ENCODE results near the gene ADD1. TPM values are rescaled to one million over a fixed set of nuclear protein-coding genes. Genes with fewer than 3 reads are reported as not detected.

ADD1 gene
- total RNA-seq, 1 donor from 2014 or later: 131 TPM

DNA sequence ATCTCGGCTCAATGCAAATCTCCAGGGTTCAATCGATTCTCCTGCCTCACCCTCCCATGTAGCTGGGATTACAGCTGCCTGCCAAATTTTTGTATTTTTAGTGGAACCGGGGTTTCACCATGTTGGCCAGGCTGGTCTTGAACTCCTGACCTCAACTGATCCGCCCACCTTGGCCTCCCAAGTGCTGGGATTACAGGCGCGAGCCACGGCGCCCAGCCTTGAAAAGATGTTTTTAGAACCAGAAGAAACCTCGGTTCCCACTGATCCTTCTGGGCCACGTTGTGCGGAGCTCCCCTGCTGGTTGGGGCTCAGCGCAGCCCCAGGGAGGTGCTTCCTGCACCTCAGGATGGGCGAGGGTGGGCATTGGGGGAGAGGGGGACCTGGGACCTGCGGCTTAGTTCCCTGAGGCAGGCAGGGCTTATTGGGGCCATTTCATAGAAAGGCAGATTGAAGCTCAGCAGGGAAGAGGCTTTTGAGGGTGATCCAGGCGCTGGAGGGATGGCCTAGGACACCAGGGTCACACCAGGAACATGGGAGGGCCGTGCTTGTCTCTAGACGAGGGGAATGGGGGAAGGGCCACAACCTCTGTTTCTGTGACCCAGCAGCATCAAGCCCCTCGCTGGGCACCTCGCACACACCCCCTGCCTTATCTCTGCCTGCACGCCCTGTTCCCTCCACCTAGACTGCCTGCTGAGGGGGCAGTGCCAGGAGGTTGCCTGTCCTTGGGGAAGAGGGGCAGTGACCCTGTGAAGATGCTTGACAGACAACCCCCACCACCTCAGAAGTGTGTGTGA is 6.3 kb upstream of the ADD1 start:
- peak; percentile 16 for DNase-seq (ENCODE audit: low spot score)
- H3K4me3 Mint-ChIP-seq: no peak overlapping the region

DNA sequence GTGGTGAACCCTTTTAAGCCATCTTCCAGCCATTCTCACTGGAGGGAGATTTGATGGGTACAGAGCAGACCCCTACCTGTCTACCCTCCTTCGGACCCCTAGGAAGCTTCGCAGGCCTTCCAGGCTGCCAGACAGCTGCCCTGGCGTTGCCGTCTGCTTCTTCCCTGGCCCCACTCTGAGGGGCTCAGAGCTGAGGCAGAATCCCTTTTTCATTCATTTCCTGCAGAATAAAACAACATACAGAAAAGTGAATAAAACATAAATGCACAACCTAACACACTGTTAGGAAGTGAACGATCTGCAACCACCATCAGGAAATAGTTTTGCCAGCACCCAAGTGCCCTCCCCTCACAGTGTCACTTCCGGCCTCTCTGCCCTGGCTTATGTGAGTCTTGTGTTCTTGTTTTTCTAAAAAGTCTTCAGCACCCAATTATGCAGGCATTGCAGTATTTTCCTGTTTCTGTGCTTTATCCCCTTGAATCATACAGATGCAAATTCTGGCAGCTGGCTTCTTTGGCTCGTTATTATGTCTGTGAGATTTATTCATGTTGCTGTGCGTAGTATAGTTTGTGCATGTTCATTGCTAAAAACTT is 5.6 kb upstream of the ADD1 start:
- peaks cover 7% of the 10 kb centered on the region for H3K9me3 Mint-ChIP-seq
- peaks cover 12% of the 10 kb centered on the region for H3K4me1 ChIP-seq
- no peaks in the 10 kb centered on the region for H3K9me3 ChIP-seq (ENCODE audit: low read depth)
- H3K4me1 Mint-ChIP-seq: peaks cover 25% of the 10 kb centered on the region
- peak overlapping the region; percentile 50 for H3K27ac Mint-ChIP-seq
- peaks cover 3% of the 10 kb centered on the region for H3K36me3 ChIP-seq
- TF ChIP-seq, protein P1, sequence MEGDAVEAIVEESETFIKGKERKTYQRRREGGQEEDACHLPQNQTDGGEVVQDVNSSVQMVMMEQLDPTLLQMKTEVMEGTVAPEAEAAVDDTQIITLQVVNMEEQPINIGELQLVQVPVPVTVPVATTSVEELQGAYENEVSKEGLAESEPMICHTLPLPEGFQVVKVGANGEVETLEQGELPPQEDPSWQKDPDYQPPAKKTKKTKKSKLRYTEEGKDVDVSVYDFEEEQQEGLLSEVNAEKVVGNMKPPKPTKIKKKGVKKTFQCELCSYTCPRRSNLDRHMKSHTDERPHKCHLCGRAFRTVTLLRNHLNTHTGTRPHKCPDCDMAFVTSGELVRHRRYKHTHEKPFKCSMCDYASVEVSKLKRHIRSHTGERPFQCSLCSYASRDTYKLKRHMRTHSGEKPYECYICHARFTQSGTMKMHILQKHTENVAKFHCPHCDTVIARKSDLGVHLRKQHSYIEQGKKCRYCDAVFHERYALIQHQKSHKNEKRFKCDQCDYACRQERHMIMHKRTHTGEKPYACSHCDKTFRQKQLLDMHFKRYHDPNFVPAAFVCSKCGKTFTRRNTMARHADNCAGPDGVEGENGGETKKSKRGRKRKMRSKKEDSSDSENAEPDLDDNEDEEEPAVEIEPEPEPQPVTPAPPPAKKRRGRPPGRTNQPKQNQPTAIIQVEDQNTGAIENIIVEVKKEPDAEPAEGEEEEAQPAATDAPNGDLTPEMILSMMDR (IDR thresholded peaks at IDR 0.05): no peak
- no peak for TF ChIP-seq EZH2phosphoT487 (IDR thresholded peaks at IDR 0.05)
- TF ChIP-seq EZH2 (IDR thresholded peaks at IDR 0.05): no peak
- DNase-seq (ENCODE audit: low spot score): no peak
- peaks cover 5% of the 10 kb centered on the region for H3K36me3 Mint-ChIP-seq
- H3K27ac ChIP-seq: no peak overlapping the region
- H2AFZ ChIP-seq (replicated peaks): no peak overlapping the region
- H3K27me3 Mint-ChIP-seq (ENCODE audit: insufficient read depth, low read depth): no peaks in the 10 kb centered on the region
- peak overlapping the region; percentile 18 for H3K4me2 ChIP-seq
- H3K9ac ChIP-seq: no peak overlapping the region
- H3F3A ChIP-seq (ENCODE audit: low read depth): peaks cover 23% of the 10 kb centered on the region
- no peak overlapping the region for H3K4me3 Mint-ChIP-seq
- no peak overlapping the region for H3K4me3 ChIP-seq
- no peaks in the 10 kb centered on the region for H3K27me3 ChIP-seq
- no peaks in the 10 kb centered on the region for H4K20me1 ChIP-seq (ENCODE audit: low read depth)
- H3K79me2 ChIP-seq (ENCODE audit: low read depth): no peaks in the 10 kb centered on the region

More for the DNA sequence above, 6.3 kb upstream of the ADD1 start:
- Histone ChIP-seq H3K9me3 (ENCODE audit: low read depth) (no peaks in the 10 kb centered on the region), H3K4me1 (peaks cover 7% of the 10 kb centered on the region), H3K4me2 (peak overlapping the region; percentile 18), H3K4me3 (no peak overlapping the region), H3K79me2 (ENCODE audit: low read depth) (no peaks in the 10 kb centered on the region), H3F3A (ENCODE audit: low read depth) (peaks cover 16% of the 10 kb centered on the region), H2AFZ (replicated peaks) (no peak overlapping the region), H3K36me3 (peaks cover 3% of the 10 kb centered on the region), H4K20me1 (ENCODE audit: low read depth) (no peaks in the 10 kb centered on the region), H3K9ac (no peak overlapping the region), H3K27me3 (no peaks in the 10 kb centered on the region), H3K27ac (no peak overlapping the region)
- no peaks in the 10 kb centered on the region for H3K27me3 Mint-ChIP-seq (ENCODE audit: insufficient read depth, low read depth)
- H3K9me3 Mint-ChIP-seq: peaks cover 7% of the 10 kb centered on the region
- H3K4me1 Mint-ChIP-seq: peaks cover 19% of the 10 kb centered on the region
- TF ChIP-seq EZH2 (IDR thresholded peaks at IDR 0.05) (no peak), EZH2phosphoT487 (IDR thresholded peaks at IDR 0.05) (no peak)
- TF ChIP-seq, protein P1 (IDR thresholded peaks at IDR 0.05): no peak
- no peak overlapping the region for H3K27ac Mint-ChIP-seq
- H3K36me3 Mint-ChIP-seq: peaks cover 5% of the 10 kb centered on the region

DNA sequence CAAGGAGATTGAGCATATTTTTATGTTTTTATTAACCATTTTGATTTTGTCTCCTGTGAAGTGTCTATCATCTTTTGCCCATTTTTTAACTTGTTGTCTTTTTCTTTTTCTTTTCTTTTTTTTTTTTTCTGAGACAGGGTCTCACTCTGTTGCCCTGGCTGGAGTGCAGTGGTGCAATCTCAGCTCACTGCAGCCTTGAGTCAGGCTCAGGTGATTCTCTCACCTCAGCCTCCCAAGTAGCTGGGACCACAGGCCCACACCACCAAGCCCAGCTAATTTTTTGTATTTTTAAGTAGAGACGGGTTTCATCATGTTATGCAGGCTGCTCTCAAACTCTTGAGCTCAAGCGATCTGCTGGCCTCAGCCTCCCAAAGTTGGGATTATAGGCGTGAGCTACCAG is 4.6 kb upstream of the ADD1 start:
- Histone ChIP-seq H3K27ac (no peak overlapping the region), H2AFZ (replicated peaks) (no peak overlapping the region), H3K79me2 (ENCODE audit: low read depth) (peaks cover under 1% of the 10 kb centered on the region), H3K9ac (no peak overlapping the region), H3F3A (ENCODE audit: low read depth) (peaks cover 23% of the 10 kb centered on the region), H3K4me1 (peaks cover 12% of the 10 kb centered on the region), H3K36me3 (peaks cover 3% of the 10 kb centered on the region), H3K4me2 (no peak overlapping the region), H3K4me3 (no peak overlapping the region), H4K20me1 (ENCODE audit: low read depth) (no peaks in the 10 kb centered on the region), H3K9me3 (ENCODE audit: low read depth) (no peaks in the 10 kb centered on the region), H3K27me3 (no peaks in the 10 kb centered on the region)
- peaks cover 25% of the 10 kb centered on the region for H3K4me1 Mint-ChIP-seq
- no peak overlapping the region for H3K27ac Mint-ChIP-seq
- peaks cover 5% of the 10 kb centered on the region for H3K36me3 Mint-ChIP-seq
- no peak overlapping the region for H3K4me3 Mint-ChIP-seq
- peaks cover 7% of the 10 kb centered on the region for H3K9me3 Mint-ChIP-seq
- TF ChIP-seq, protein P1 (IDR thresholded peaks at IDR 0.05): no peak
- TF ChIP-seq EZH2 (IDR thresholded peaks at IDR 0.05) (no peak), EZH2phosphoT487 (IDR thresholded peaks at IDR 0.05) (no peak)
- H3K27me3 Mint-ChIP-seq (ENCODE audit: insufficient read depth, low read depth): no peaks in the 10 kb centered on the region
- DNase-seq (ENCODE audit: low spot score): no peak

Measured in neural progenitor cell (in vitro differentiated cells).